Thoracic aorta (tissue), 2 donors: ENCODE data around the gene OR52B6. TPM values are rescaled to one million over a fixed set of nuclear protein-coding genes. Genes with fewer than 3 reads are reported as not detected.
A peak's percentile ranks its signal among the peaks of the same experiment; 100 is the strongest.

Experiments
- ATAC-seq: fragments of 150-250 bp; one replicate; pipeline ENCODE4 v1.8.0; 2017; ENCODE audit warnings: low read depth; ENCODE audit not compliant: insufficient number of reproducible peaks, low FRiP score
- DNase-seq: peaks from one replicate; pipeline ENCODE4 v3.0.0-alpha.2; 2020; ENCODE audit warnings: low spot score
- H3K27ac ChIP-seq, 2 donors: fragments of 200-600 bp; sonication (generic); 1 replicate in 1 of 2; 2 replicates in 1 of 2; pipeline ENCODE4 v1.5.1; 2016; ENCODE audit warnings: mild to moderate bottlenecking in 2 of 2, moderate library complexity in 2 of 2
- H3K27me3 ChIP-seq: fragments of 200-600 bp; sonication (generic); replicated peaks from 2 replicates; pipeline ENCODE4 v1.6.0; 2016; ENCODE audit warnings: mild to moderate bottlenecking; ENCODE audit not compliant: insufficient read depth
- H3K36me3 ChIP-seq: fragments of 200-600 bp; sonication (generic); one replicate; pipeline ENCODE4 v1.5.1; 2016
- H3K4me1 ChIP-seq, 2 donors: fragments of 200-600 bp; sonication (generic); 1 replicate in 1 of 2; 2 replicates in 1 of 2; pipeline versions ENCODE4 v1.5.1 to v1.6.0; 2016; ENCODE audit warnings: low read depth in 2 of 2, mild to moderate bottlenecking in 1 of 2; ENCODE audit not compliant: control insufficient read depth in 1 of 2
- H3K4me3 ChIP-seq: fragments of 200-600 bp; sonication (generic); 2 replicates; pipeline ENCODE4 v1.5.1; 2016; ENCODE audit warnings: mild to moderate bottlenecking
- H3K9me3 ChIP-seq: fragments of 200-600 bp; sonication (generic); 2 replicates; pipeline ENCODE4 v1.5.1; 2016
- CTCF ChIP-seq: fragments of 200-600 bp; sonication (generic); IDR thresholded peaks from one replicate; pipeline ENCODE4 v1.5.1; 2019; ENCODE audit warnings: antibody characterized with exemption
- total RNA-seq, 2 donors: library from RNA; depleted of rRNA; stranded (reverse); fragments of >200 nt; gene quantifications; one replicate each; pipeline versions ENCODE4 v1.1.0 to v1.2.3, GENCODE V29; 2016

OR52B6 gene
- total RNA-seq, 2 donors from 2014 or later, result not detected

GRCh38 chr11:5603326-5603725 is 22.6 kb downstream of the OR52B6 start:
- Histone ChIP-seq H3K27ac (no peak overlapping the region), H3K9me3 (no peaks in the 10 kb centered on the region)
- no peak for TF ChIP-seq CTCF

GRCh38 chr11:5604896-5605295 is 24.2 kb downstream of the OR52B6 start:
- Histone ChIP-seq H3K4me1 (peaks cover 0 to 18% of the 10 kb centered on the region in 2 donors), H3K27ac (no peak overlapping the region), H3K4me3 (no peak overlapping the region), H3K36me3 (no peaks in the 10 kb centered on the region), H3K27me3 (no peaks in the 10 kb centered on the region), H3K9me3 (no peaks in the 10 kb centered on the region)
- no peak for TF ChIP-seq CTCF
- DNase-seq, result no peak
- no peak for ATAC-seq

More at GRCh38 chr11:5603326-5603725, 22.6 kb downstream of the OR52B6 start:
- no peaks in the 10 kb centered on the region for H3K27me3 ChIP-seq
- H3K36me3 ChIP-seq, result no peaks in the 10 kb centered on the region
- peaks cover 0 to 19% of the 10 kb centered on the region in 2 donors for H3K4me1 ChIP-seq
- H3K4me3 ChIP-seq, result no peak overlapping the region
- DNase-seq (no peak), ATAC-seq (no peak)

GRCh38 chr11:5605849-5606248 is 25.2 kb downstream of the OR52B6 start:
- TF ChIP-seq CTCF, result no peak
- H3K36me3 ChIP-seq, result no peaks in the 10 kb centered on the region
- H3K27me3 ChIP-seq, result no peaks in the 10 kb centered on the region
- ATAC-seq (no peak), DNase-seq (peak; percentile 43)
- H3K4me3 ChIP-seq, result no peak overlapping the region
- H3K4me1 ChIP-seq, result peaks cover 0 to 8% of the 10 kb centered on the region in 2 donors
- H3K27ac ChIP-seq, result no peak overlapping the region
- no peaks in the 10 kb centered on the region for H3K9me3 ChIP-seq

GRCh38 chr11:5608808-5609207 is 28.1 kb downstream of the OR52B6 start:
- H3K27ac ChIP-seq, result no peak overlapping the region
- H3K4me1 ChIP-seq, result peaks cover 0 to 6% of the 10 kb centered on the region in 2 donors
- no peaks in the 10 kb centered on the region for H3K36me3 ChIP-seq
- no peaks in the 10 kb centered on the region for H3K9me3 ChIP-seq
- ATAC-seq (no peak), DNase-seq (no peak)
- no peaks in the 10 kb centered on the region for H3K27me3 ChIP-seq
- no peak for TF ChIP-seq CTCF
- H3K4me3 ChIP-seq, result no peak overlapping the region

GRCh38 chr11:5610446-5610845 is 29.8 kb downstream of the OR52B6 start:
- Histone ChIP-seq H3K27me3 (no peaks in the 10 kb centered on the region), H3K4me1 (peaks cover 0 to 6% of the 10 kb centered on the region in 2 donors), H3K36me3 (no peaks in the 10 kb centered on the region), H3K27ac (no peak overlapping the region), H3K9me3 (no peaks in the 10 kb centered on the region), H3K4me3 (no peak overlapping the region)
- no peak for TF ChIP-seq CTCF
- peak; percentile 19 for ATAC-seq
- DNase-seq, result no peak
